ENCODE measurements around the gene PRSS16. TPM values are rescaled to one million over a fixed set of nuclear protein-coding genes. Genes with fewer than 3 reads are reported as not detected.

Gene PRSS16
- total RNA-seq, 2 donors from 2014 or later: 5.3 to 5.6 TPM

DNA sequence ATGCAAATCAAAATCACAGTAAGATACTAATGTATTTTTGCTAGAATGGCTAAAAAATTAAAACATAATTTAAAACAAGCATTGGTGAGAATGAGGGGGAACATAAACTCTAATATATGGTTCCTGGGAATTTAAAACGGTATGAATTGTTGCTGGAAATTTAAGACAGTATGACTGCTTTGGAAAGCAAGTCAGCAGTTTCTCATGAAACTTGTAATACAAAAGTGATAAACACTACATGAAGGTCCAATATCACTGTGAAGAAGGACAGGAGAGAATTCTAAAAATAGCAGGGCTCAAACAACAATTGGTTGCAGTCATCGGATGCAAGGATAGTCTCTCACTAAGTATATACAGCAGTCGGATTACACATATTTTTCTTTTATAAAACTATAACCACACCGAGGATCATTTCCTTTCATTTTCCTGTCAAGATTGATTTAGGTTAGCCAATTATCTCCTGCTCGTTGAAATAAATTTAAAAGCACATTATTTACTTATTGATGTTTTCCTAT, 18.5 kb upstream of the PRSS16 start:
- H3K27ac Mint-ChIP-seq: peak overlapping the region; percentile 16
- no peak for DNase-seq
- H3K27me3 Mint-ChIP-seq (ENCODE audit: low read depth): peaks cover 78% of the 10 kb centered on the region
- ATAC-seq (replicated peaks in 1 of 2): no peak
- peaks cover 2% of the 10 kb centered on the region in 2 donors for H3K9me3 Mint-ChIP-seq
- H3K4me1 Mint-ChIP-seq (ENCODE audit: low read depth): peaks cover 7% of the 10 kb centered on the region
- peaks cover 3 to 7% of the 10 kb centered on the region in 2 donors for H3K36me3 Mint-ChIP-seq (ENCODE audit: insufficient read depth in 2 of 2)
- H3K4me3 Mint-ChIP-seq: no peak overlapping the region

- peaks cover 17% of the 10 kb centered on the region for H3K4me1 Mint-ChIP-seq (ENCODE audit: low read depth)
- ATAC-seq (replicated peaks in 1 of 2): no peak
- H3K9me3 Mint-ChIP-seq: peaks cover 2% of the 10 kb centered on the region in 2 donors
- no peak overlapping the region for H3K4me3 Mint-ChIP-seq
- H3K36me3 Mint-ChIP-seq (ENCODE audit: insufficient read depth in 2 of 2): peaks cover 3 to 7% of the 10 kb centered on the region in 2 donors
- peak overlapping the region; percentile 89 for H3K27ac Mint-ChIP-seq
- H3K27me3 Mint-ChIP-seq (ENCODE audit: low read depth): peaks cover 72% of the 10 kb centered on the region
- no peak for DNase-seq
Measured at GRCh38 chr6:27230758-27231111, 16.8 kb upstream of the PRSS16 start.

GRCh38 chr6:27234576-27234975, 12.9 kb upstream of the PRSS16 start:
- Mint-ChIP-seq H3K4me3 (peak overlapping the region; percentile 33 to 73), H3K36me3 (ENCODE audit: insufficient read depth in 2 of 2) (peaks cover 7 to 8% of the 10 kb centered on the region in 2 donors), H3K4me1 (ENCODE audit: low read depth) (peaks cover 44% of the 10 kb centered on the region), H3K9me3 (peaks cover 2 to 6% of the 10 kb centered on the region in 2 donors), H3K27ac (peak overlapping the region; percentile 41), H3K27me3 (ENCODE audit: low read depth) (peaks cover 73% of the 10 kb centered on the region)
- ATAC-seq (replicated peaks in 1 of 2) (no peak), DNase-seq (no peak)

GRCh38 chr6:27237089-27237803, 10.3 kb upstream of the PRSS16 start:
- peak overlapping the region; percentile 83 to 84 for H3K4me3 Mint-ChIP-seq
- peak overlapping the region; percentile 97 for H3K27ac Mint-ChIP-seq
- H3K27me3 Mint-ChIP-seq (ENCODE audit: low read depth): peaks cover 61% of the 10 kb centered on the region
- DNase-seq (peak; percentile 63 to 70), ATAC-seq (replicated peaks in 1 of 2) (peak; percentile 80 to 82)
- H3K9me3 Mint-ChIP-seq: peaks cover 2 to 6% of the 10 kb centered on the region in 2 donors
- H3K4me1 Mint-ChIP-seq (ENCODE audit: low read depth): peaks cover 37% of the 10 kb centered on the region
- peaks cover 3 to 8% of the 10 kb centered on the region in 2 donors for H3K36me3 Mint-ChIP-seq (ENCODE audit: insufficient read depth in 2 of 2)

GRCh38 chr6:27238010-27238983, 9.2 kb upstream of the PRSS16 start:
- Mint-ChIP-seq H3K9me3 (peaks cover 0 to 4% of the 10 kb centered on the region in 2 donors), H3K4me3 (peak overlapping the region; percentile 83 to 84), H3K27ac (peak overlapping the region; percentile 97), H3K27me3 (ENCODE audit: low read depth) (peaks cover 68% of the 10 kb centered on the region), H3K36me3 (ENCODE audit: insufficient read depth in 2 of 2) (peaks cover under 1 to 6% of the 10 kb centered on the region in 2 donors), H3K4me1 (ENCODE audit: low read depth) (peaks cover 37% of the 10 kb centered on the region)
- peak in 1 of 2 donors; percentile 15 for DNase-seq
- peak in 1 of 2 donors; percentile 17 for ATAC-seq (replicated peaks in 1 of 2)

DNA sequence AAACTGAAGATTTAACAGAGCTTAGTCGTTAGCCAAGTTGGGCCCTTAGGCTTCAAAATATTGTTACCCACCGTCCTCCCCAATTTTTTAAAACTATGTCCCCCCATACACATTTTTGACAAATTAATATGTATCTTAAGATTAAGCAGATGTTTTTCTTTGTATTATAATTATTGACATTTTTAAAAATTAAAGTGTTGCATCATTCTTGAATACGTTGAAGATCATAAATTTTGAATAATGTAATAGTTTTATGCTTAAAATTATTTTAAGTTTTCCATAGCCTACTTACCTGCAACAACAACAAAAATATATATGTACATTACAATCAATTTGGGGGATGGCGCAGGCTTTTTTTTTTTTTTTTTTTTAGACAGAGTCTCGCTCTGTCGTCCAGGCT, 8.2 kb upstream of the PRSS16 start:
- H3K36me3 Mint-ChIP-seq (ENCODE audit: insufficient read depth in 2 of 2): peaks cover 0 to 6% of the 10 kb centered on the region in 2 donors
- H3K4me3 Mint-ChIP-seq: no peak overlapping the region
- peaks cover 0 to 4% of the 10 kb centered on the region in 2 donors for H3K9me3 Mint-ChIP-seq
- no peak overlapping the region for H3K27ac Mint-ChIP-seq
- peaks cover 66% of the 10 kb centered on the region for H3K27me3 Mint-ChIP-seq (ENCODE audit: low read depth)
- ATAC-seq (replicated peaks in 1 of 2) (no peak), DNase-seq (no peak)
- peaks cover 37% of the 10 kb centered on the region for H3K4me1 Mint-ChIP-seq (ENCODE audit: low read depth)

- Mint-ChIP-seq H3K27me3 (ENCODE audit: low read depth) (peaks cover 53% of the 10 kb centered on the region), H3K4me3 (no peak overlapping the region), H3K36me3 (ENCODE audit: insufficient read depth in 2 of 2) (peaks cover 0 to 6% of the 10 kb centered on the region in 2 donors), H3K9me3 (peaks cover 0 to 4% of the 10 kb centered on the region in 2 donors), H3K27ac (no peak overlapping the region), H3K4me1 (ENCODE audit: low read depth) (peaks cover 24% of the 10 kb centered on the region)
- no peak for DNase-seq
- ATAC-seq (replicated peaks in 1 of 2): no peak
Measured at GRCh38 chr6:27241443-27241842, 6.1 kb upstream of the PRSS16 start.

- Mint-ChIP-seq H3K9me3 (peaks cover 0 to 1% of the 10 kb centered on the region in 2 donors), H3K27me3 (ENCODE audit: low read depth) (peaks cover 40% of the 10 kb centered on the region), H3K36me3 (ENCODE audit: insufficient read depth in 2 of 2) (peaks cover 0 to 2% of the 10 kb centered on the region in 2 donors), H3K27ac (no peak overlapping the region), H3K4me1 (ENCODE audit: low read depth) (peaks cover 12% of the 10 kb centered on the region), H3K4me3 (no peak overlapping the region)
- DNase-seq (no peak), ATAC-seq (replicated peaks in 1 of 2) (no peak)
Measured at GRCh38 chr6:27242589-27243265, 4.8 kb upstream of the PRSS16 start.

DNA sequence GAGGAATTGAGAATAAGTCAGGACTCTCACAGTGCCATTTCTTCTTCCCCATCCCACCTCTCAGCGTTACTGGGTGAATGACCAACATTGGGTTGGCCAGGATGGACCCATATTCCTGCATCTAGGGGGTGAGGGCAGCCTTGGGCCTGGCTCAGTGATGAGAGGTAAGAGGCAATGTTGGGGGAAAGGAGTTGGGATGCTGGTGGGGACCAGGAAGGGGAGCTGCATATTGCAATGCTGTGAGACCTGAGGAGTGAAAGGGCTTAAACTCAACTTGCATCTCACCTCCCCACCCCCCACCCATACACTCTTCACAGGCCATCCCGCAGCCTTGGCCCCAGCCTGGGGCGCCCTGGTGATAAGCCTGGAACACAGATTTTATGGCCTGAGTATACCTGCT, 1.3 kb downstream of the PRSS16 start:
- H3K27me3 Mint-ChIP-seq (ENCODE audit: low read depth): peaks cover 10% of the 10 kb centered on the region
- H3K9me3 Mint-ChIP-seq: no peaks in the 10 kb centered on the region
- DNase-seq (no peak), ATAC-seq (replicated peaks in 1 of 2) (no peak)
- H3K4me1 Mint-ChIP-seq (ENCODE audit: low read depth): peaks cover 6% of the 10 kb centered on the region
- H3K4me3 Mint-ChIP-seq: no peak overlapping the region
- H3K36me3 Mint-ChIP-seq (ENCODE audit: insufficient read depth in 2 of 2): no peaks in the 10 kb centered on the region
- H3K27ac Mint-ChIP-seq: no peak overlapping the region

DNA sequence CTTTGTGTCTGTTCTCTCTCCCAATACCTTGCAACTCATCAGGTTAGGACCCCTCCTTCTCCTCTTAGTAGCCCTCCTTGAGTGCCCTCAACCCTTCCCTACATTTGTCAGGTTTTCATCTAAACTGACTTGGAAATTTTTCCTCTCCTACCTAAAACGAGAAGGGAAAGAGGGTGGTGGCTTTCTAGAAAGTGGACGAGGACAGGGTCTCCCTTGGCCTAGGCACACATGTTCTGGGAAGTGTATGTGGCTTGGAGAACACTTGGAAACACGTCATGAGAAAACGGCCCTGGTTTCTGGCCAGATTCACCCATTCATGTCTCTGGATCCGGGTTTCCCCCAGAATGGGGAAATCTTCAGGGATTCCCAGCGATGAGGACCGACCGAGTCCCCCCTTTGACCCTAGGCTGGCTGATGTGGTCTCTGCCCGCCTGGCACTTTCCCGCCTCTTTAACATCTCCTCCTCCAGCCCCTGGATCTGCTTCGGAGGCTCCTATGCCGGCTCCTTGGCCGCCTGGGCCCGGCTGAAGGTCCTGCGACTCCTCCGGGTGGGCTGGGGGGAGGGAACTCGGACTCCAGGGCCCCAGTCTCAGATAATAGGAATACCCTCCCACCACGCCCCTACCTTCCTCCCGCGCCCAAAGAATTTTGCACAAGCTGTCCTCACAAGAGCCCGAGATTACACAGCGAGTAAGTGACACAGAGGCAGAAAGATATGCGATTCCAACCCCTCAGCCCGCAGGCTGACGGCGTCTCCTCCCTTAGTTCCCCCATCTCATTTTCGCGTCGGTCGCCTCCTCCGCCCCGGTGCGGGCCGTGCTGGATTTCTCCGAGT, 3.0 kb downstream of the PRSS16 start:
- H3K4me1 Mint-ChIP-seq (ENCODE audit: low read depth): peaks cover 6% of the 10 kb centered on the region
- peaks cover 23% of the 10 kb centered on the region for H3K27me3 Mint-ChIP-seq (ENCODE audit: low read depth)
- H3K36me3 Mint-ChIP-seq (ENCODE audit: insufficient read depth in 2 of 2): no peaks in the 10 kb centered on the region
- no peak overlapping the region for H3K27ac Mint-ChIP-seq
- peak overlapping the region; percentile 89 to 92 for H3K4me3 Mint-ChIP-seq
- ATAC-seq (replicated peaks in 1 of 2) (no peak), DNase-seq (no peak)
- H3K9me3 Mint-ChIP-seq: no peaks in the 10 kb centered on the region

DNA sequence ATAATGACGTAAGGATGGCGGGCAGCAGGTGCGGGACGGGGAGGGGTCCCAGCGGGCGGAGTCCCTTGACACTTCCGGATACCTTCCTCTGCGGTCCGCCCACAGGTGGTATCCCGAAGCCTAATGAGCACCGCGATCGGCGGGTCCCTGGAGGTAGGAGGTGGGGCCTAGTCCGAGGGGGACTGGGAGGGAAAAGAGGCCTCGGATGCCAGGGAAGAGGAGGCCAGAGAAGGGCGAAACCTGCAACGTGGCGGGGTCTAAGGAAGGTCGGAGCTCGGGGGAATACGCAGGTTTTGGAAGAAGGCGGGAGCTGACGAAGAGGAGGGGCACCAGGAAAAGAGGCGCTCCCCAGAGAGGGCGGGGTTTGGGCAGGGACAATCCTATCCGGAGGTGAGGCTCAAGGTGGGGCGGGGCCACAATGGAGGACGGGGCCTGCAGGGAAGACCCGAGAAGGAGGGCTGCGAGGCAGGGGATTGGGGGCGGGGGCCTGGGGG, 3.7 kb downstream of the PRSS16 start:
- no peaks in the 10 kb centered on the region for H3K9me3 Mint-ChIP-seq
- peak overlapping the region; percentile 89 to 92 for H3K4me3 Mint-ChIP-seq
- no peaks in the 10 kb centered on the region for H3K36me3 Mint-ChIP-seq (ENCODE audit: insufficient read depth in 2 of 2)
- ATAC-seq (replicated peaks in 1 of 2): peak; percentile 84 to 85
- peak; percentile 79 to 84 for DNase-seq
- peaks cover 6% of the 10 kb centered on the region for H3K4me1 Mint-ChIP-seq (ENCODE audit: low read depth)
- no peak overlapping the region for H3K27ac Mint-ChIP-seq
- H3K27me3 Mint-ChIP-seq (ENCODE audit: low read depth): peaks cover 30% of the 10 kb centered on the region

Measured in activated T-cell treated with anti-CD3 and anti-CD28 coated beads, Interleukin-2, amount 50 U/mL, for 72 hours (primary cell).